ENCODE data around the gene SNAP25. TPM values are rescaled to one million over a fixed set of nuclear protein-coding genes. Genes with fewer than 3 reads are reported as not detected.

Gene SNAP25
- not detected in 2 replicates for total RNA-seq

DNA sequence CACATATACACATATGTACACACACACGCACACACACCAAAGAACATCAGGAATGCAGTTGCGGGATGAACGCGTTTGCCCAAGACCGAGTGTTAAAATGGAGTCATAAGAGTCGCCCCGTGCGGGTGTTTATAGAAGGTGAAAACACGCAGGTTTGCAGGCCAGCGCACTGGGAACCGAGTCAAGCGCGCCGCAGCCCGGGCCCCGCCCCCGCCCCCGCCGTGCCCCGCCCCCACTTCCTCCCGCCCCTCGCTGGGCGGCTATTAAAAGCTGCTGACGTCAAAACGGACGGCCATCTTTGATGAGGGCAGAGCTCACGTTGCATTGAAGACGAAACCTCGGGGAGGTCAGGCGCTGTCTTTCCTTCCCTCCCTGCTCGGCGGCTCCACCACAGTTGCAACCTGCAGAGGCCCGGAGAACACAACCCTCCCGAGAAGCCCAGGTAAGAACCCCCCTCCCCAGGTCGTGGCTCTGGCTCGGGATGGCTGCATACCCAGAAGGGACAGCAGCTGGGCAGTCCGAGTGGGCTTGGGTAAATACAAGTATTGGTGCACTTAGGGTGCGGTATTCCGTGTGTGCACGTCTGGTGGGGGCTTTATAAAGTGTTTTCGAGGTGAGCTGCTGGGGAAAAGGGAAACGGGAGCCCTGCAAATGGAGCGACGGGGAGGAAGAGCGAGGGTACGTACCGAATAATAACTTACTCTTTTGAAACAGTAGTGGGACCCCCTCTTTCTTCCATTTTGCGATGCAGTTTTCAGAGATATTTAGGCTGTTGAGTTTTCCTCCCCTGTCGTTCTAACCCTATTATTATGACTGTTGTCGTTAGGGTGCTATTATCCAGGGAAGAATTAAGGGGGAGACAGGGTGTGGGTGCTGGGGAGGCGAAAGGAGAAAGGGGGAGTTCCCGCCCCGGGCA, at the start of gene SNAP25:
TSS of gene SNAP25 (plus strand) at position 295 of the 916 bp plus-strand sequence. CDS start 56,662 bp downstream, outside the sequence.

Other genes starting within 250 kb of the SNAP25 start
- gene ANKEF1, start 183.8 kb upstream of the SNAP25 start, total RNA-seq = 2.9 and 6.6 TPM in 2 replicates
- 4.3 and 12.8 TPM in 2 replicates for gene MKKS, start 215.4 kb downstream of the SNAP25 start, total RNA-seq
- gene SLX4IP, start 216.5 kb downstream of the SNAP25 start, total RNA-seq = 3.4 and 4.5 TPM in 2 replicates

Measured in tracheal epithelial cell (primary cell).